Measurements from ENCODE around the gene ADD1.

ADD1 gene

DNA sequence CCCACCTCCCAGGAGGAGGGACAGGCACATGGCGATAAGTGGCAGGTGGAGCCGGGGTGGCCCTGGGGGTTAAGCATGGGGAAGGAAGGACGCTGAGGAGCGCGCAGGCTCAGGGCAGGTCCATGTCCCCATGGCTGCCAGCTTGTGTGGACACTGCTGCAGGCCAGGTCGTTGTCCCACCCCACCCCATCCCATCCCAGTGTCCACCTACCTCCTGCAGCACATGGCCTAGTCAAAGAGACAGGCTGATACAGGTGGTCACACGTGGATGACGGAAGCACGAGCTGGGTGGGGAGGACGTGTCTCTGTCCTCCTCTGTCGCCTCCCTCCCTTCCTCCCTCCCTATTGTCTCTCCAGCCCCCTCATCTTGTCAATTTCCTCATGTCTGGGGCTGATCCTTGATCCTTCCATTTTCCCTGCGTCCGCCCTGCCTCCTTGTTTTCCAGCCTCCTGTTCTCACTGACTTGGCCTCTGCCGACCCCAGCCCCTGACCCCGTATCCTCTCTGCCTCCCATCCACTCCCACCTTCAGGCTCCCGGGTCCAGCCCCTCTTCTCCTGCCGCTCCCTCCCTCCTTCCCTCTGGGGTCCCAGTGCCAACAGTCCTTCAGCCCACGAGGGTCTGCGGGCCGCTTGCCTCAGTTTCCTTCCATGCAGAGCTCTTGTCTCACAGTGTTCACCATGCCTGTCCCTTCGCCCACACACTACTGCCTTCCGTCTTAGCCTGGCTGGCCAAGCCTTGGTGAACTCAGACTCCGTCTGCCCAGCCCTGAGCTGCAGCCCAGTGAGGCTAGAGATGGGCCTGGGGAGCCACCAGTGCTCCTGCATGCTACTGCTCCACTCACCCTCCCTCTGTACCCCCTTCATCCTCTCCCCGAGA lies 15.5 kb upstream of the ADD1 start:
- TF ChIP-seq, protein P1, sequence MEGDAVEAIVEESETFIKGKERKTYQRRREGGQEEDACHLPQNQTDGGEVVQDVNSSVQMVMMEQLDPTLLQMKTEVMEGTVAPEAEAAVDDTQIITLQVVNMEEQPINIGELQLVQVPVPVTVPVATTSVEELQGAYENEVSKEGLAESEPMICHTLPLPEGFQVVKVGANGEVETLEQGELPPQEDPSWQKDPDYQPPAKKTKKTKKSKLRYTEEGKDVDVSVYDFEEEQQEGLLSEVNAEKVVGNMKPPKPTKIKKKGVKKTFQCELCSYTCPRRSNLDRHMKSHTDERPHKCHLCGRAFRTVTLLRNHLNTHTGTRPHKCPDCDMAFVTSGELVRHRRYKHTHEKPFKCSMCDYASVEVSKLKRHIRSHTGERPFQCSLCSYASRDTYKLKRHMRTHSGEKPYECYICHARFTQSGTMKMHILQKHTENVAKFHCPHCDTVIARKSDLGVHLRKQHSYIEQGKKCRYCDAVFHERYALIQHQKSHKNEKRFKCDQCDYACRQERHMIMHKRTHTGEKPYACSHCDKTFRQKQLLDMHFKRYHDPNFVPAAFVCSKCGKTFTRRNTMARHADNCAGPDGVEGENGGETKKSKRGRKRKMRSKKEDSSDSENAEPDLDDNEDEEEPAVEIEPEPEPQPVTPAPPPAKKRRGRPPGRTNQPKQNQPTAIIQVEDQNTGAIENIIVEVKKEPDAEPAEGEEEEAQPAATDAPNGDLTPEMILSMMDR (IDR thresholded peaks at IDR 0.05; ENCODE audit: control extremely low read depth, extremely low read depth, low read depth, missing control alignments): no peak
- ChIA-PET POLR2A (no interaction called here), CTCF (interaction anchor here (1.0 kb wide), 1 partner anchor 11 kb away, joined by 3 read pairs; no protein-coding TSS in a partner anchor)
- DNase-seq (ENCODE audit: extremely low spot score): no peak

DNA sequence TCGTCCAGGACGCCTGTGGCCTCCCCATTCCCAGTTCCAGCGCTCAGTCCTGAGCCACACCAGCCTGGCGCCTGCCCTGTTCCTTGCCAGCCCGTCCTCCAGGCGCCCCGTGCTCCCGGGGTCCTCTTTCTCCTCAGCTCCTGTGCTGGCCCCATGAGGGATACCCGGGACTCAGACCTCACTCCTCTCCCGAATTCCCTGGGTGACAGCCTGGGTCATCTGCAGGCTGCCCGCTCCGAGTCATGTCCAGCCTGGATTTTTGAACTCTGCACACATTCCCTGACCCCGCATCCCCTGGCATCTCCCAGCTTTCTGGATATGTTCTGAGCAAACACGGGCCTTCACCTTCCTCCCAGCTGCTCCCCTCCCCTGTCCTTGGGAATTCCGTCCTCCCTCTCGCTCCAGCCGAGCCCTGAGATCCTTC lies 14.9 kb upstream of the ADD1 start:
- DNase-seq (ENCODE audit: extremely low spot score): no peak
- ChIA-PET POLR2A (no interaction called here), CTCF (interaction anchor here (1.0 kb wide), 1 partner anchor 10 kb away, joined by 3 read pairs; no protein-coding TSS in a partner anchor)
- TF ChIP-seq, protein P1 (IDR thresholded peaks at IDR 0.05; ENCODE audit: control extremely low read depth, extremely low read depth, low read depth, missing control alignments): no peak

DNA sequence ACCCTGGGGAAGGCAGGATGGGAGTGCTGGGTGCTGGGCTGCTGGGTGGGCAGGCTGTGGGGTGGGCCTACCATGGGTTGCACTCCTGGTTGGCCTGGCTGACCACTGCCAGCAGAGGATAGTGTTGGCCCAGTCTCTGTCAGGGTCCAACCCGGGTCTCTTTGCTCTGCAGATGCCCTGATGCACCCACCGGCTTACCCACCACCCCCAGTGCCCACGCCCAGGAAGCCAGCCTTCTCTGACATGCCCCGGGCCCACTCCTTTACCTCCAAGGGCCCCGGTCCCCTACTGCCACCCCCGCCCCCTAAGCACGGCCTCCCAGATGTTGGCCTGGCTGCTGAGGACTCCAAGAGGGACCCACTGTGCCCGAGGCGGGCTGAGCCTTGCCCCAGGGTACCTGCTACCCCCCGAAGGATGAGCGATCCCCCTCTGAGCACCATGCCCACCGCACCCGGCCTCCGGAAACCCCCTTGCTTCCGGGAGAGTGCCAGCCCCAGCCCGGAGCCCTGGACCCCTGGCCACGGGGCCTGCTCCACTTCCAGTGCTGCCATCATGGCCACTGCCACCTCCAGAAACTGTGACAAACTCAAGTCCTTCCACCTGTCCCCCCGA lies 14.2 kb upstream of the ADD1 start:
- CTCF ChIA-PET: interaction anchor here (1.0 kb wide), 1 partner anchor 10 kb away, joined by 3 read pairs; no protein-coding TSS in a partner anchor
- POLR2A ChIA-PET: interaction anchor here (0.6 kb wide), 1 partner anchor 50 kb away, joined by 3 read pairs; no protein-coding TSS in a partner anchor
- no peak for DNase-seq (ENCODE audit: extremely low spot score)
- TF ChIP-seq, protein P1 (IDR thresholded peaks at IDR 0.05; ENCODE audit: control extremely low read depth, extremely low read depth, low read depth, missing control alignments): no peak

DNA sequence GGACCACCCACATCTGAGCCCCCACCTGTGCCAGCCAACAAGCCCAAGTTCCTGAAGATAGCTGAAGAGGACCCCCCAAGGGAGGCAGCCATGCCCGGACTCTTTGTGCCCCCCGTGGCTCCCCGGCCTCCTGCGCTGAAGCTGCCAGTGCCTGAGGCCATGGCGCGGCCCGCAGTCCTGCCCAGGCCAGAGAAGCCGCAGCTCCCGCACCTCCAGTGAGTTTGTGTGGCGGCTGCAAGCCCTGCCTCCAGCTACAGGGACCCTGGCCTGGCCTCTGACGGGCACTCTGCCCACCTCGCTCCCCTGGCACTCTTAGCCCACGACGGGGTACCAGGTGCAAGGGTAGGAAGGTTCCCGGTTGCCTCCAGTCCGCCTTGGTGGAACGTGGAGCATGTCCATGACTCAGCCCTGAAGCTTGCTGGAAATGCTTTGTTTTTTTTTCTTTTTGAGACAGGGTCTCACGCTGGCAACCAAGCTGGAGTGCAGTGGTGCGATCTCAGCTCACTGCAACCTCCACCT lies 13.7 kb upstream of the ADD1 start:
- ChIA-PET CTCF (no interaction called here), POLR2A (interaction anchor here (0.6 kb wide), 1 partner anchor 50 kb away, joined by 3 read pairs; no protein-coding TSS in a partner anchor)
- no peak for DNase-seq (ENCODE audit: extremely low spot score)
- TF ChIP-seq, protein P1 (IDR thresholded peaks at IDR 0.05; ENCODE audit: control extremely low read depth, extremely low read depth, low read depth, missing control alignments): no peak

DNA sequence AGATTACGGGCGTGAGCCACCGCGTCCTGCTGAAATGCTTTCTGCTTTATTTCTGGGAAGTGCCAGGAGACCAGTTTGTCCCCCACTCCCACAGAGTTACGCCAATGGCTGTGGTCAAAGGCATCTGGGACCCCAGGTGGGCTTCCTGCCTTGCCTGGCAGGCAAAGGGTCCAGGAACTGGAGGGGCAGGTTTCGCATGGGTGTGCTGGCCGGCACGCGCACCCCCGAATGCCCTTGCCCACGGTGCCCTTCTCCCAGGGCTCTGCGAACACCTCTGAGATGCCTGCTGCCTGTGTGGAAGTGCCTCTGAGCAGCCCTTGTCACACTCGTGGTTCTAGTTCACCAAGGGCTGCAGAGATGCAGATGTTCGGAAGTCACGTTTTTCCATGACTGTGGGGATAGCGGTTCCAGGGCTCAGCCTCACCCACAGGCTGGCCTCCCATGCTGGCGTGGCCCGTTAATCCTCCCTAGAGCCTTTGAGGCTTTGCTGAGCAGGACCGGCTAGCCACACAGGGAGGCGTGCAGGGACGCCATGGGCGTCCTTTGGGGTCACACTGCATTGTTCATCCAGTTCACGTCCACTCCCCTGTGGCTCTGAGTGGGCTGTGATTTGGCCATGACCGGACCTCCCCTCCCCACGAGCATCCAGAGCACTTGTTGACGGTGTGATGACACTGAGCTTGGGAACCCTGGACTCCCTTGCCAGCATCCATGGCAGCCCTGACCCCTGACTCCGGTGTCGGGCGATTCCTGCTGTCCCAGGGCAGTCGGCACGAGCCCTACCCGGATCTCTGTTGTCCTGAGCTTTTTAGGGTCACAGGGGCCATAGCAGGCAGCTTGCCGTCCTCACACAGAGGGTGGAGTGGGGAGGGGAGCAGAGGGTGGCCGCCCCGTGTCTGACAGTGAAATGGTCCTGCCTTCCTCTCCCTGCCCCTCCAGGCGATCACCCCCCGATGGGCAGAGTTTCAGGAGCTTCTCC lies 12.7 kb upstream of the ADD1 start:
- CTCF ChIA-PET: interaction anchor here (1.2 kb wide), 2 partner anchors 67 to 125 kb away, joined by 3 to 4 read pairs; no protein-coding TSS in a partner anchor

More for the DNA sequence above, 12.7 kb upstream of the ADD1 start:
- POLR2A ChIA-PET: no interaction called here
- TF ChIP-seq, protein P1 (IDR thresholded peaks at IDR 0.05; ENCODE audit: control extremely low read depth, extremely low read depth, low read depth, missing control alignments): no peak
- no peak for DNase-seq (ENCODE audit: extremely low spot score)

All from GM10248 (cell line).